SK-N-SH (cell line): Measurements from ENCODE around the gene GALNT6. TPM values are rescaled to one million over a fixed set of nuclear protein-coding genes. Genes with fewer than 3 reads are reported as not detected.

Source experiments
- CTCF ChIA-PET: fragments of 300-600, 350-600 bp; formaldehyde crosslinking; extraction: SDS; loops from one replicate; lab custom pipeline; 2021; lab: Yijun Ruan, JAX
- POLR2A ChIA-PET: fragments of 350-600 bp; sonication (Branson Sonifier 250); formaldehyde crosslinking; extraction: SDS; loops from one replicate; lab custom pipeline; 2020; ENCODE audit warnings: antibody characterized with exemption, inconsistent platforms; lab: Yijun Ruan, JAX
- DNase-seq: peaks from one replicate; pipeline ENCODE4 v3.0.0; 2012
- H2AFZ ChIP-seq: fragments of 200-600 bp; sonication (generic); 2 replicates; pipeline ENCODE4 v1.8.1; 2016; ENCODE audit warnings: antibody characterized with exemption, mild to moderate bottlenecking, low read depth
- H3F3A ChIP-seq: fragments of 200-600 bp; sonication (generic); replicated peaks from 2 replicates; pipeline ENCODE3; 2016; ENCODE audit warnings: antibody characterized with exemption, mild to moderate bottlenecking; ENCODE audit not compliant: insufficient read depth
- H3K27ac ChIP-seq, 2 experiments: fragments of 200-500 bp in 1 of 2; fragments of 200-600 bp in 1 of 2; sonication (Bioruptor generic) in 1 of 2; sonication (generic), shearing (Covaris generic) in 1 of 2; 2 replicates each; pipeline versions ENCODE4 v1.5.1 to v1.6.1; 2014 to 2016; ENCODE audit warnings: low read depth in 2 of 2, inconsistent platforms in 1 of 2, low read length in 1 of 2, mild to moderate bottlenecking in 1 of 2, mixed read lengths in 1 of 2
- H3K27me3 ChIP-seq: fragments of 200-600 bp; sonication (generic), shearing (Covaris generic); 2 replicates; pipeline ENCODE4 v1.6.1; 2016; ENCODE audit warnings: mixed run types; ENCODE audit not compliant: insufficient read depth
- H3K36me3 ChIP-seq, 2 experiments: fragments of 200-500 bp in 1 of 2; fragments of 200-600 bp in 1 of 2; sonication (Bioruptor generic) in 1 of 2; sonication (generic) in 1 of 2; replicated peaks in 1 of 2; 2 replicates each; pipeline versions ENCODE3 to v1.5.1; 2014 to 2016; ENCODE audit warnings: low read length in 1 of 2, mild to moderate bottlenecking in 1 of 2; ENCODE audit not compliant: insufficient read depth in 2 of 2, control insufficient read depth in 1 of 2
- H3K4me1 ChIP-seq, 2 experiments: fragments of 200-500 bp in 1 of 2; fragments of 200-600 bp in 1 of 2; sonication (Bioruptor generic) in 1 of 2; sonication (generic), shearing (Covaris generic) in 1 of 2; 2 replicates each; pipeline versions ENCODE4 v1.5.1 to v1.6.1; 2014 to 2016; ENCODE audit warnings: low read depth in 1 of 2, low read length in 1 of 2, mixed run types in 1 of 2; ENCODE audit not compliant: insufficient read depth in 2 of 2, control insufficient read depth in 1 of 2
- H3K4me2 ChIP-seq: fragments of 200-600 bp; sonication (generic), shearing (Covaris generic); 2 replicates; pipeline ENCODE4 v1.6.1; 2017; ENCODE audit warnings: mixed run types
- H3K4me3 ChIP-seq, 2 experiments: fragments of 200-500 bp in 1 of 2; fragments of 200-600 bp in 1 of 2; sonication (Bioruptor generic) in 1 of 2; sonication (generic), shearing (Covaris generic) in 1 of 2; 2 replicates each; pipeline versions ENCODE4 v1.5.1 to v1.8.1; 2014 to 2016; ENCODE audit warnings: low read depth in 2 of 2, inconsistent platforms in 1 of 2, low read length in 1 of 2, mild to moderate bottlenecking in 1 of 2, mixed read lengths in 1 of 2, moderate library complexity in 1 of 2
- H3K79me2 ChIP-seq: fragments of 200-600 bp; sonication (generic); 2 replicates; pipeline ENCODE4 v1.8.1; 2017; ENCODE audit warnings: mild to moderate bottlenecking; ENCODE audit not compliant: insufficient read depth
- H3K9ac ChIP-seq: fragments of 200-600 bp; sonication (generic); 2 replicates; pipeline ENCODE4 v1.6.1; 2017; ENCODE audit warnings: mixed run types
- H3K9me2 ChIP-seq: fragments of 200-600 bp; sonication (generic); 2 replicates; pipeline ENCODE4 v1.6.1; 2017; ENCODE audit warnings: mixed run types
- H3K9me3 ChIP-seq: fragments of 200-600 bp; sonication (generic); 2 replicates; pipeline ENCODE4 v1.6.1; 2017; ENCODE audit warnings: mixed run types, mild to moderate bottlenecking, moderate library complexity
- H4K20me1 ChIP-seq: fragments of 200-600 bp; sonication (generic); 2 replicates; pipeline ENCODE4 v1.6.1; 2017; ENCODE audit warnings: mild to moderate bottlenecking, mixed run types; ENCODE audit not compliant: insufficient read depth
- ELF1 ChIP-seq: IDR thresholded peaks from 2 replicates; pipeline ENCODE4 v1.4.0; 2012
- EZH2phosphoT487 ChIP-seq: fragments of 200-600 bp; sonication (generic); IDR thresholded peaks from 2 replicates; pipeline ENCODE4 v1.6.1; 2017; ENCODE audit warnings: low read depth, mixed run types, mild to moderate bottlenecking, antibody characterized with exemption, moderate library complexity, borderline replicate concordance
- FOXJ3 ChIP-seq: sonication (generic); formaldehyde crosslinking; IDR thresholded peaks from 2 replicates; pipeline ENCODE4 v1.5.1; 2020; ENCODE audit warnings: mild to moderate bottlenecking, missing genetic modification reagents
- FOXM1 ChIP-seq: IDR thresholded peaks from 2 replicates; pipeline ENCODE4 v1.4.0; 2012; ENCODE audit warnings: low read depth, mild to moderate bottlenecking
- GATA2 ChIP-seq: sonication (generic); formaldehyde crosslinking; IDR thresholded peaks from 2 replicates; pipeline ENCODE4 v1.5.0; 2020; ENCODE audit warnings: mild to moderate bottlenecking, missing genetic modification reagents
- JUND ChIP-seq: IDR thresholded peaks from 2 replicates; pipeline ENCODE4 v1.4.0; 2012
- POLR2AphosphoS5 ChIP-seq: IDR thresholded peaks from 2 replicates; pipeline ENCODE4 v1.6.1; 2012; ENCODE audit warnings: low read depth, low read length
- REST ChIP-seq: IDR thresholded peaks from 2 replicates; pipeline ENCODE4 v1.6.1; 2012; ENCODE audit warnings: mild to moderate bottlenecking, low read depth, low read length, moderate library complexity
- RXRA ChIP-seq: IDR thresholded peaks from 2 replicates; pipeline ENCODE4 v1.4.0; 2012; ENCODE audit warnings: low read depth, mild to moderate bottlenecking, borderline replicate concordance
- SMC3 ChIP-seq: IDR thresholded peaks from 2 replicates; pipeline ENCODE4 v1.6.1; 2012; ENCODE audit warnings: low read depth, low read length, improper control_type of control experiment
- TAF1 ChIP-seq: IDR thresholded peaks from 2 replicates; pipeline ENCODE4 v1.6.1; 2012; ENCODE audit warnings: low read depth, mild to moderate bottlenecking, low read length, moderate library complexity, borderline replicate concordance
- TCF12 ChIP-seq: IDR thresholded peaks from 2 replicates; pipeline ENCODE4 v1.4.0; 2012
- TEAD4 ChIP-seq: IDR thresholded peaks from 2 replicates; pipeline ENCODE4 v1.4.0; 2012; ENCODE audit warnings: mild to moderate bottlenecking, borderline replicate concordance; ENCODE audit not compliant: insufficient read depth
- USF1 ChIP-seq: IDR thresholded peaks from 2 replicates; pipeline ENCODE4 v1.4.0; 2012; ENCODE audit warnings: low read depth, borderline replicate concordance
- ZBTB33 ChIP-seq: IDR thresholded peaks from 2 replicates; pipeline ENCODE4 v1.4.0; 2012; ENCODE audit warnings: low read depth, borderline replicate concordance
- WGBS: methylation state at CpG from one replicate; pipeline ENCODE4 v1.1.6; 2017; ENCODE audit warnings: low lambda C conversion rate; 5-methylcytosine and 5-hydroxymethylcytosine counted together
- polyA plus RNA-seq, 3 experiments: library from polyadenylated mRNA; depleted of rRNA; stranded (reverse); fragments of >200 nt; gene quantifications; 2 replicates each; pipeline ENCODE4 v1.2.3, GENCODE V29; 2012

GALNT6 gene
- polyA plus RNA-seq, 1 of the 3 experiments (the other 2 are of a cell fraction): 0.74 TPM

GRCh38 chr12:51437431-51437830 lies 46.2 kb upstream of the GALNT6 start:
- Histone ChIP-seq H3K36me3 (no peaks in the 10 kb centered on the region), H4K20me1 (no peaks in the 10 kb centered on the region), H3K4me3 (no peak overlapping the region), H3K4me1 (peaks cover 0 to 2% of the 10 kb centered on the region in 2 experiments; a peak in 1 of 4 replicates), H3K4me2 (no peak overlapping the region), H3K9ac (no peak overlapping the region), H3F3A (no peaks in the 10 kb centered on the region), H3K79me2 (no peaks in the 10 kb centered on the region), H2AFZ (no peak overlapping the region), H3K27ac (no peak overlapping the region), H3K27me3 (no peaks in the 10 kb centered on the region), H3K9me3 (no peaks in the 10 kb centered on the region), H3K9me2 (no peaks in the 10 kb centered on the region)
- ChIA-PET POLR2A (no interaction called here), CTCF (interaction anchor here (0.7 to 1.2 kb wide), 3 partner anchors 13 to 776 kb away, joined by 3 to 4 read pairs (median 3); partner anchors contain the start of gene SLC4A8)
- no peak for DNase-seq
- TF ChIP-seq ZBTB33 (no peak), RXRA (no peak), FOXM1 (no peak), JUND (no peak), TAF1 (no peak), POLR2AphosphoS5 (no peak), TEAD4 (no peak), TCF12 (no peak), SMC3 (no peak), EZH2phosphoT487 (no peak)
- 67% methylated on average over 1 of the region's 1 CpG for WGBS

GRCh38 chr12:51434305-51434704 lies 43.1 kb upstream of the GALNT6 start:
- DNase-seq: no peak
- CTCF ChIA-PET: no interaction called here
- WGBS: 54% methylated on average over 1 of the region's 1 CpG

More at GRCh38 chr12:51434305-51434704, 43.1 kb upstream of the GALNT6 start:
- Histone ChIP-seq H3K4me2 (no peak overlapping the region), H3K4me3 (no peak overlapping the region), H4K20me1 (no peaks in the 10 kb centered on the region), H3F3A (no peaks in the 10 kb centered on the region), H3K36me3 (no peaks in the 10 kb centered on the region), H3K9ac (no peak overlapping the region), H3K79me2 (no peaks in the 10 kb centered on the region; the same call in 1 of the 2 replicates), H3K9me2 (no peaks in the 10 kb centered on the region), H2AFZ (no peak overlapping the region), H3K27ac (no peak overlapping the region), H3K27me3 (no peaks in the 10 kb centered on the region), H3K9me3 (no peaks in the 10 kb centered on the region), H3K4me1 (peaks cover 0 to 2% of the 10 kb centered on the region in 2 experiments; a peak in 1 of 4 replicates)
- POLR2A ChIA-PET: no interaction called here
- TF ChIP-seq FOXJ3 (CRISPR knock-in tag) (no peak), REST (no peak), SMC3 (no peak), GATA2 (CRISPR knock-in tag) (no peak), POLR2AphosphoS5 (no peak), USF1 (no peak), TCF12 (no peak), ELF1 (no peak), ZBTB33 (no peak), FOXM1 (no peak)
